UCSD-AML1 (cell line): Measurements from ENCODE around the gene TKT.
"Not testable (repeated sequence)": the region's sequence is repeated elsewhere in the genome, so short reads cannot be mapped to it uniquely, and the experiment has no call there.

ENCODE experiments used
- DNase-seq: peaks from one replicate; lab custom pipeline; 2025; ENCODE audit not compliant: unreplicated experiment; lab: John Stamatoyannopoulos, UW

The TKT gene

DNA sequence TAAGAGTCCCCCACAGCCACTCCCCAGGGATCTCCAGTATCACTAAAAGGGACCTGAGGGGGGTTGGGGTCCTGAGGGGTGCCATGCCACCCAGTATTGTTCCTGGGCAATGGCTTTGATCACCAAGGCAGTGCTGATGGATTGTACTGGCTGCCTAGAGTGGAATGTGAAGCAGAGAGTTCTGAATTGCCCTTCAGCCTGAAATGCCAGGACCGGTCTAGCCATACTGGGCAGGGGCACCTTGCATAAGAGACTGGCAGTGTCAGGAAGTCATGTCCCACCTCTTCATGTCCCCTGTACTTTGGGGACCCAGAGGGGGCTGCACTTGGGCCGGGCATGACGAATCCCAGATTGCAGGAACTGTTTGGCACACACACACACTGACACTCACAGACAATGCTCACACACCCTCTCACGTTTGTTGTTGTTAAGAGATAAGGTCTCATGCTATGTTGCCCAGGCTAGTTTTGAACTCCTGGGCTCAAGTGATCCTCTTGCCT, 4.5 kb upstream of the TKT start:
- no peak for DNase-seq

GRCh38 chr3:53259427-53260259, 3.8 kb upstream of the TKT start:
- no peak for DNase-seq

DNA sequence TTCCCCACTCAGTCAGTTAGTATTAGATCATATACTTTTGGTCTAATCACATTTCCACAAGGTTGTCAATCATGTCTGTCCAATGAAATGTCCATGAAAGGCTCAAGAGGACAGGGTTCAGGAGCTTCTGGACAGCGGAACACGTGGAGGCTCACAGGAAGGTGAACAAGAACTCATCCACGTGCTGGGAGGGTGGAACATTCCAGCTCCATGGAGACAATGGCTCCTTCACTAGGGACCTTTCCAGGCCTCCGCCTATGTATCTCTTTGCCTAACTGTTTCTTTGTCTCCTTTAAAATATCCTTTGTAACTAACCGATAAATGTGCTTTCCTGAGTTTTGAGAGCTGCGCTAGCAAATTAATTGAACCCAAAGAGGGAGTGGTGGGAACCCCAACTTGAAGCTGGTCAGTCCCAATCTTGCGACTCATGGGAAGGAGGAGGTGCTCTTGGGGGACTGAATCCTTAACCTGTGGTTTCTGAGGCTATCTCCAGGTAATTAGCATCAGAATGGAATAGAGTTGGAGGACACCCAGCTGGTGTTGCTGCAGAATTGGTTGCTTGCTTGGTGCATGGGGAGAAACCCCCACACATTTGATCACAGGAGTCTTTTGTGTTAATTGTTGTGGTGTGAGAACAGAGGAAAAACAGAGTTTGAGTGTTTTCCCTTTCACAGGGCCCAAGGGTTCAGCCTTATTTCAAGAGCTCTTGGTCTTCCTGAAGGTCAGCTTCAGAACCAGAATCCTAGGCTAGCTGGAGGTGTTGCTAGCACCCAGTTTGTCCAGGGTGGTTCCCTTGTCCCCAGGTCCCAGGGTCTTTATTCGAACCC, 3.0 kb upstream of the TKT start:
- no peak for DNase-seq

- DNase-seq, result no peak
Measured at GRCh38 chr3:53257465-53257864, 1.6 kb upstream of the TKT start.

DNA sequence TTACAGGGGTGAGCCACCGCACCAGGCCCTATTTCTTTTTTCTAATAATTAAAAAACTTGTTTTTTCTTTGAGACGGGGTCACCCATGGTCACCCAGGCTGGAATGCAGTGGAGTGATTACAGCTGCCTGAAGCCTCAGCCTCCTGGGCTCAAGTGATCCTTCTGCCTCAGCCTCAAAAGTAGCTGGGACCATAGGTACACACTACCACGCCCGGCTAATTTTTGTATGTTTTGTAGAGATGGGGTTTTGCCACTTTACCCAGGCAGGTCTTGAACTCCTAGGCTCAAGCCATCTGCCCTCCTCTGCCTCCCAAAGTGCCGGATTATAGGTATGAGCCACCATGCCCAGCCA, 858 bp upstream of the TKT start:
- no peak for DNase-seq

DNA sequence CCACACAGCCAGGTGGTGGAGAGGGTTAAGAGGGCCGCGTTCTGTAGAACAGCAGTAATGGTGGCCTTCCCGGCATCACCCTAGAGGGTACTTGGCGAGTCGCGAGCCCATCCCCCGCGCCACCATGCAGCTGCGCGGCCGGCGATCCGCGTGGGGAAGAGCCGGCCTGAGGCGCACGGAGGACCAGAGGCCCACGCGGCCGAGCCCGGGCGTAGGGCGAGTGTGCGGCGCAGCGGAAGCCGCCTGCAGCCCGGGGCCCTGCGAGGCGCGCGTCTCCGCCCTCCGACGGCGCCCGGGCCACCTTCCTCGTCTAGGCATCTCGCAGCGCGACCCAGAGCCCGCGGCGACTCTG, 423 bp downstream of the TKT start:
- peak; percentile 73 for DNase-seq

DNA sequence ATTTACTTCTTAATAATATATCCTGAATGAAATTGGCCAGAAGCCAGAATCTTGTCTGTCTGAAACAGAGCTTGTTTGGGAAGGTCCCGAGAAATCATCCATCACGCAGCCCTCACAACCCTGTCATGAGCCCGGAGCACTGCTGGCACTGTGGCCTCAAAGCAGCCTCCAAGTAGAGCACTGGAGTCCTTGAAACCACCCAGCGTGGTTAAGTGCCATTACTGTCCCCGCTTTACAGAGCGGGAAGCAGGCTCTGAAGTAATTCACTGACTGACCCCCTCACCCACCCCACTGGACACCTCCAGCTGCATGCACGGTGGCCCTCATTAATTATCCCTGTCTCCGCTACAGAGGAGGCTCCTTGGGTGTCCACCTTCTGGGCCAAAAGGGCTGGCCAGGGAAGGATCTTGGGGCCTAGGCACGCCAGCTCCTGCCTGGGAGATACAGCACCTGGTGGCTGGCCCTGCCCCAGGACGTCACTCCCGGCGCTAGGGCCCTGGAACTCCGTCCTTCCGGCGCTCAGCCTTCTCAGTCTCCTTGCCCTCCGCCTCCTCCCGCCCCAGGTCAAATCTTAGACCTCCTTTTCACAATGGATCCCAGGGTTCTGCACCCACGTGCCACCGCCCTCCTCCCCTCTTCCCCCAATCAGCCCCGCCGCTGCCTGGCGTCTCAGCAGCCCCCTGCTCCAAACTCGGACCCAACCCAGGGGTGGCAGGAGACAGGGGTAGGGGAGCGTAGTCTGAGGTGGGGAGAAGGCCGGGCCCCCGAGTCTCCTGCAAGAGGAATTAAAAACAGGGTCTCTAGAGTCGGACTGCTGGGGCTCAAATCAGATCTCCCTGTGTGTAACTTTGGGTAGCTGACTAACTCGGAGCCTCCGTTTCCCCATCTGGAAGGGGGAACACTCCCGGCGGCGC, 1.1 kb downstream of the TKT start:
- DNase-seq, result peak; percentile 66

DNA sequence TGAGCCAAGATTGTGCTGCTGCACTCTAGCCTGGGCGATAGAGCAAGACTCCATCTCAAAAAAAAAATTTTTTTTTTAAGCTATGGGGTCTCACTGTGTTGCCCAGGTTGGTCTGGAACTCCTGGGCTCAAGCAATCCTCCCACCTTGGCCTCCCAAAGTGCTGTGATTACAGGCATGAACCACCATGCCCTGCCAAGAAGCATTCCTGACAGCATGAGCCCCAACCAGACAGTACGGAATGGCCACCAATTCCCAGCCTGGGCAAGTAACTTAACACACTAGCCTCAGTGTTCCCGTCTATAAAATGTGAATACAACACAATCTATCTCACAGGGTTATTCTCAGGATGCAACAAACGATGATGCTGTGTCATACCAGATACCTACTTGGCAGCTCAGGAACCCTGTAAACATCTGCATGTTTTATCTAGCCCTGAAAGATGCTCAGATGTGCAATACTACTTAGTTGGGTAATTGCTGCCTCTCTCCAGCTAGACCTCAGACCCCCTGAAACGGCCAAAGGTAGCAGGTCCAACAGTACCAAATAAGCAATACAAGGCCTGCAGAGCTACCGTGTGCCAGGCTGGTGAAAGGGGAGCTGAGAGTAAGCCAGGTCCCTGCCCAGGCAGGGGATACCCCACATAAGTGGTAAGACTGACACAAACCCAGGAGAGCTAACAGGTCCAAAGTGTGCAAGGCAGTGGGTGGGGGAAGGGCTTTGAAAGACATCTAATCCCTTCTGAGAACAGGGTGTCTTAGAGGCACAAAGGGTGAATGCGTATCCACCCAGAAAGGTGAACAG, 1.9 kb downstream of the TKT start:
- no peak for DNase-seq

DNA sequence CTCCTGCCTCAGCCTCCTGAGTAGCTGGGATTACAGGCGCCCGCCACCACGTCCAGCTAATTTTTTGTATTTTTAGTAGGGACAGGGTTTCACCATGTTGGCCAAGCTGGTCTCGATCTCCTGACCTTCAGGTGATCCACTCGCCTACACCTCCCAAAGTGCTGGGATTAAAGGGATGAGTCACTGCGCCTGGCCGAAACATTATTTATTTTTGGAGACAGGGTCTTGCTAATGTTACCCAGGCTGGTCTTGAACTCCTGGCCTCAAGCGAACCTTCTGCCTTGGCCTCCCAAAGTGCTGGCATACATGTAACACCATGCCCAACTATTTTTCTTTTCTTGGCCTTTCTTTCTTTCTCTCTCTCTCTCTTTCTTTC, 2.9 kb downstream of the TKT start:
- DNase-seq, result not testable (repeated sequence)

DNA sequence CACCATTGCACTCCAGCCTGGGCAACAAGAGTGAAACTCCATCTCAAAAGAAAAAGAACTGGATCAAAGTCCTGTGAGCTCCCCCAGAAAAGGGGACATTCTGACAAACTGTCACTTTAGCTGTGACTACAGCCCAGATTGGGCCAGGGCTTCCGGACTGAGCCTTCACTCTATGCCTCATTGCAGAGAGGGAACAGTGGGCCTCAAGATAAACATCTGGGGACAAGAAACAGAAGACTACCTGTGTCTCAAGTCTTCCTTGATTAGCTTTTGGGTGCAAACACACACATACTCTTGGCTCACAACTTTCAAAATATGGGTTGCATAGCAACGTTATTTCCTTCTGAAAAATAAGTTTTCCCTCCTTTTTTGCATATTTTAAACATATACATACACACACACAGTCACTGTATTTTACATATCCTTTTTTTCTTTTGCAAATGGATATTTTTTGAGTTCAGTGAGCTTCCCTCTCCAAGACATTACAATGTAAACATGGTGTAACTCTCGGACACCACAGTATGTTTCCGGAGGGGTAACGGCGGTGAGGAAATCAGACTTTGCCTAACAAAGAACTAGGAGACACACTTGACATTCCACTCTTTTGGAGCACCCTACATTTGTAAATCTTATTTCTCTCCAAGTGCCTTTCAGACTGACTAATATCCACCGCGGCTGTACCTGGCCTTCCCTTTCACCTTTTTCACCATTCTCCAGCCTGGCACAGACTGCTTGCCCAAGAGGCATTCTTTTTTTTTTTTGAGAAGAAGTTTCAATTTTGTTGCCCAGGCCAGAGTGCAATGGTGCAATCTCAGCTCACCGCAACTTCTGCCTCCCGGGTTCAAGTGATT, 3.5 kb downstream of the TKT start:
- DNase-seq, result no peak

GRCh38 chr3:53250881-53251605, 4.8 kb downstream of the TKT start:
- DNase-seq, result no peak

- no peak for DNase-seq
Measured at GRCh38 chr3:53250453-53250852, 5.4 kb downstream of the TKT start.

DNA sequence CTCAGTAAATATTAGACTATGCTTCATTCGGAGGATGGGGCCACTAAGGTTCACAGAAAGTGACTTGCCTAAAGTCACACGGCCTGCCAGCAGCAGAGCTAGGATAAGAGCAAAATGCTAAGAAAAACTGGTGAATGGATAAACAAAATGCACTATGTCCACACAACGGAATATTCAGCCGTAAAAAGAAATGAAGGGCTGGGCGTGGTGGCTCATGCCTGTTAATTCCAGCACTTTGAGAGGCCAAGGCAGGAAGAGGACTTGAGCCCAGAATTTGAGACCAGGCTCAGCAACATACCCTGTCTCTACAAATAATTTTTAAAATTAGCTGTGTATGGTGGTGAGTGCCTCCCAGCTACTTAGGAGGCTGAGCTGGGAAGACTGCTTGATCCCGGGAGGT, 7.7 kb downstream of the TKT start:
- DNase-seq, result no peak

DNA sequence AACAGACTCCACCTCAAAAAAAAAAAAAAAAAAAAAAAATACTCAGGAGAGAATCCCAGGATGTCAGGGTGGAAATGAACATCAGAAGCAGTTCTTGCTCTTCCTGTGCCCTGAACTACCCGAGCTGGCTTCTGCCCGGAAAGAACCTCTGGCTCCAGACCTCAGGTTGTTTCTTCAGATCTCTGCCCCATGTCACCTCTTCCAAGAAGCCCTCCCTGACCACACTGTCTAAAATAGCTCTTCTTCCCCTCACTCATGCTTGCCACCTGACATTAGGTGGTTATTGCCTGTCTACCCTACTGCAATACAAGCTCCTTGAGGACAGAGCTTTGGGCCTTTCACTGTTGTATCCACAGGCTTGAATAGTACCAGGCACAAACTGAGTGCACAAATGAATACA, 8.2 kb downstream of the TKT start:
- DNase-seq, result no peak

- no peak for DNase-seq
Measured at GRCh38 chr3:53244271-53244670, 11.6 kb downstream of the TKT start.

DNA sequence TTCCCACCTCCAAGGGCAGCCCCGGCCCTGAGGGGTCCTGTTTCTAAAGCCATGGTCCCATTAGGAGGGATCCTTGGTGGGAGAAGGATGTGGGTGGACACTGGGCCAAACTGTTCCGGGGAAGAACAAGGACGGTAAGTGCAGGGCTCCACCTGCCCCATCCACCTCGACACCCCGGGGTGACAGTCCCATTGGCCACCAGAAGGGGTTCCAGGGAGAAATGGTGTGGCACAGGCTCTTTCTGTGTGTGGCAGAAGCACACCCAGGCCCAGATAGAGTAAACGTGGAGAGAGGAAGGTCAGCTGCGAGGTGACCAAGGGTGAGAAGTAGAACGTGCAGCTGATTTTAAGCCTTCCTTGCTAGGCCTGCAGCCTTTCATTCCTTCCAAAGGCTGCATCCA, 12.0 kb downstream of the TKT start:
- no peak for DNase-seq

- DNase-seq, result no peak
Measured at GRCh38 chr3:53243165-53243564, 12.7 kb downstream of the TKT start.

DNA sequence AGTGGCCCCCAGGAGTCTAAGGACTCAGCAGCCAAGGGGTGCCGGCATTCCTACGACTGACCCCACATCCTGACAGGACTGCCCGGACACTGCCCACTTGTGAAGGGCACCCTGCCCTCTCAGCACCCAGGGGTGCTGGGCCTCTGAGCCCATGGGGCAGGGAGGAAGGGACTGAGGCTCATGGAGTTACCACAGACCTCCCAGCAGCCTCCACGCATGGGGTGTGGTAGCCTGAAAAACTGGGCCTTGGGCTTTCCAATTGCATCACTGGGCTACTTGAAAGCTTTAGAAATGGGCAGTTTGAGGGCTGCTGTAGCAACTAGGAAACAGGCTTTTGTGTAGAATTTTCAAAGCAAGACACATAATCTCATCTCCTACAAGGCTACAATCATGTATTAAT, 13.2 kb downstream of the TKT start:
- DNase-seq, result no peak

DNA sequence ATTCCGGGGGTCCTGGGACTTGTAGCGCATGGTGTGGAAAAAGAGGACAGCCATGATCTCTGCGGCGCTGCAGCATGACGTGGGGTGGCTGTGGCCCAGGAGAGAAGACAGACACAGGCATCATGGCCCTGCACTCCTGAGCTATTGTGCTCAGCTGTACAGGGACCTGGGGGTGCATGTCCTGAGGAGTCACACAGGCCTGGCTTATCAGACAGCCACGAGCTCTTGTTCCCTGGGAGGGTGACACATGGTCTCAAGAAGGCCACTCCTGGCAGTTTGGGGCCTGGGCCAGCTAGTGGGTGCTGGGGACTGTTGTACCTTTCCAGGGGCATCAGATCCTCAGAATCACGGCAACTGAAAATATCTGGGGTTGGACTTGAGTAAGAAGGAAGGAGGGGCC, 13.7 kb downstream of the TKT start:
- no peak for DNase-seq
